HepG2 (cell line): ENCODE data around the gene DHRS4L2. TPM values are rescaled to one million over a fixed set of nuclear protein-coding genes. Genes with fewer than 3 reads are reported as not detected.

Experiments used
- ATF2 ChIP-seq: sonication (generic); formaldehyde crosslinking; IDR thresholded peaks from 2 replicates; pipeline ENCODE4 v1.4.0; 2020; ENCODE audit warnings: missing genetic modification reagents
- DNMT3B ChIP-seq: conservative IDR thresholded peaks from 2 replicates; pipeline ENCODE4 v1.6.1; 2016; ENCODE audit warnings: missing biosample characterization, control low read depth
- ETV5 ChIP-seq: IDR thresholded peaks from 2 replicates; pipeline ENCODE4 v1.6.1; 2018; ENCODE audit warnings: missing biosample characterization, missing genetic modification reagents, inconsistent platforms, borderline replicate concordance
- GFI1 ChIP-seq: sonication (generic); formaldehyde crosslinking; IDR thresholded peaks from 2 replicates; pipeline ENCODE4 v1.5.0; 2020; ENCODE audit warnings: missing genetic modification reagents, mild to moderate bottlenecking, borderline replicate concordance
- KDM1A ChIP-seq: IDR thresholded peaks from 2 replicates; pipeline ENCODE4 v1.6.1; 2016; ENCODE audit warnings: missing compliant biosample characterization
- KDM2A ChIP-seq: sonication (generic); formaldehyde crosslinking; IDR thresholded peaks from 2 replicates; pipeline ENCODE4 v1.4.0; 2020; ENCODE audit warnings: low read depth, missing genetic modification reagents, borderline replicate concordance
- KLF15 ChIP-seq: sonication (generic); formaldehyde crosslinking; IDR thresholded peaks from 2 replicates; pipeline ENCODE4 v1.8.1; 2023; ENCODE audit warnings: borderline replicate concordance, mild to moderate bottlenecking, inconsistent platforms, missing genetic modification reagents, mixed read lengths
- LCORL ChIP-seq, 2 experiments: fragments of 450-650 bp in 1 of 2; sonication (generic) in 1 of 2; formaldehyde crosslinking in 1 of 2; IDR thresholded peaks; 2 replicates each; pipeline versions ENCODE4 v1.5.0 to v1.6.1; 2017 to 2020; ENCODE audit warnings: antibody characterized with exemption in 1 of 2, missing genetic modification reagents in 1 of 2
- MAFK ChIP-seq, 2 experiments: IDR thresholded peaks in 1 of 2; conservative IDR thresholded peaks in 1 of 2; 2 replicates each; pipeline ENCODE4 v1.6.1; 2011; ENCODE audit warnings: improper control_type of control experiment in 2 of 2, low read length in 2 of 2
- MIER2 ChIP-seq: IDR thresholded peaks from 2 replicates; pipeline ENCODE4 v1.6.1; 2016; ENCODE audit warnings: missing biosample characterization, missing genetic modification reagents
- NCOA1 ChIP-seq: sonication (generic); formaldehyde crosslinking; IDR thresholded peaks from 2 replicates; pipeline ENCODE4 v1.9.0; 2021; ENCODE audit warnings: missing genetic modification reagents
- NR1H2 ChIP-seq: sonication (generic); formaldehyde crosslinking; IDR thresholded peaks from 2 replicates; pipeline ENCODE4 v1.8.1; 2022; ENCODE audit warnings: low read depth, missing genetic modification reagents, borderline replicate concordance
- NRL ChIP-seq: sonication (generic); formaldehyde crosslinking; IDR thresholded peaks from 2 replicates; pipeline ENCODE4 v1.5.0; 2020; ENCODE audit warnings: missing genetic modification reagents, mild to moderate bottlenecking, moderate library complexity, borderline replicate concordance
- ONECUT2 ChIP-seq: sonication (generic); formaldehyde crosslinking; IDR thresholded peaks from 2 replicates; pipeline ENCODE4 v1.4.0; 2020; ENCODE audit warnings: missing genetic modification reagents
- PATZ1 ChIP-seq: sonication (generic); formaldehyde crosslinking; IDR thresholded peaks from 2 replicates; pipeline ENCODE4 v1.4.0; 2020; ENCODE audit warnings: missing genetic modification reagents
- PRMT3 ChIP-seq: sonication (generic); formaldehyde crosslinking; IDR thresholded peaks from 2 replicates; pipeline ENCODE4 v1.8.1; 2022; ENCODE audit warnings: low read depth, mild to moderate bottlenecking, moderate library complexity, missing genetic modification reagents, borderline replicate concordance
- RBAK ChIP-seq: sonication (generic); formaldehyde crosslinking; IDR thresholded peaks from 2 replicates; pipeline ENCODE4 v1.5.1; 2020; ENCODE audit warnings: mild to moderate bottlenecking, missing genetic modification reagents
- SOX5 ChIP-seq: IDR thresholded peaks from 2 replicates; pipeline ENCODE4 v1.6.1; 2016; ENCODE audit warnings: borderline replicate concordance
- TBX3 ChIP-seq: fragments of 450-650 bp; IDR thresholded peaks from 2 replicates; pipeline ENCODE4 v1.6.1; 2017; ENCODE audit warnings: antibody characterized with exemption, mild to moderate bottlenecking, inconsistent platforms, borderline replicate concordance
- TGIF2 ChIP-seq: IDR thresholded peaks from 2 replicates; pipeline ENCODE4 v1.6.1; 2016; ENCODE audit warnings: control low read depth, missing compliant biosample characterization
- TSC22D2 ChIP-seq: sonication (generic); formaldehyde crosslinking; IDR thresholded peaks from 2 replicates; pipeline ENCODE4 v1.5.1; 2020; ENCODE audit warnings: missing genetic modification reagents, mild to moderate bottlenecking, borderline replicate concordance
- ZFP1 ChIP-seq: IDR thresholded peaks from 2 replicates; pipeline ENCODE4 v1.6.1; 2016
- ZIK1 ChIP-seq: sonication (generic); formaldehyde crosslinking; IDR thresholded peaks from 2 replicates; pipeline ENCODE4 v1.5.0; 2020; ENCODE audit warnings: mild to moderate bottlenecking, low read depth, missing genetic modification reagents, borderline replicate concordance
- ZNF225 ChIP-seq: sonication (generic); formaldehyde crosslinking; IDR thresholded peaks from 2 replicates; pipeline ENCODE4 v1.4.0; 2020; ENCODE audit warnings: mild to moderate bottlenecking, missing genetic modification reagents
- ZNF275 ChIP-seq: sonication (generic); formaldehyde crosslinking; IDR thresholded peaks from 2 replicates; pipeline ENCODE4 v1.8.0; 2022; ENCODE audit warnings: missing genetic modification reagents, mild to moderate bottlenecking, inconsistent platforms, borderline replicate concordance
- ZNF451 ChIP-seq: sonication (generic); formaldehyde crosslinking; IDR thresholded peaks from 2 replicates; pipeline ENCODE4 v1.5.0; 2020; ENCODE audit warnings: mild to moderate bottlenecking, missing genetic modification reagents
- polyA plus RNA-seq, 8 experiments: library from polyadenylated mRNA; depleted of rRNA in 3 of 8; stranded (reverse) in 7 of 8; unstranded in 1 of 8; fragments of >200 nt; fragmentation: Illumina TruSeq in 4 of 8; extraction: Trizol in 4 of 8; gene quantifications; 2 replicates each; pipeline versions ENCODE4 v1.2.1 to v1.2.3, GENCODE V29; 2011 to 2016; ENCODE audit warnings: low read depth in 4 of 8, missing spikeins in 1 of 8, mixed read lengths in 1 of 8; ENCODE audit not compliant: insufficient read depth in 1 of 8
- total RNA-seq, 5 experiments: library from RNA; depleted of rRNA; stranded (reverse); fragments of >200 nt; fragmentation: Illumina TruSeq; extraction: Trizol; gene quantifications; 2 replicates each; pipeline ENCODE4 v1.2.3, GENCODE V29; 2016; ENCODE audit warnings: low read depth in 1 of 5

DHRS4L2 gene
- total and polyA plus RNA-seq, 2 of the 13 experiments (the other 11 are each of a cell fraction or from before 2014, with no cell fraction given), result 24.7 to 38.2 TPM

- TF ChIP-seq ATF2 (CRISPR knock-in tag), result 0 out of 2 replicates have a peak, but pooled peaks have one; percentile 59
- TF ChIP-seq TBX3, result 0 out of 2 replicates have a peak, but pooled peaks have one; percentile 4
- no peak for TF ChIP-seq ZIK1 (CRISPR knock-in tag)
- no peak for TF ChIP-seq RBAK (CRISPR knock-in tag)
- peak; percentile 57; the same call in 1 of the 2 replicates for TF ChIP-seq ETV5 (CRISPR knock-in tag)
- TF ChIP-seq TGIF2, result no peak
- no peak for TF ChIP-seq KDM1A (CRISPR knock-in tag)
- TF ChIP-seq ZNF225 (CRISPR knock-in tag), result no peak
- no peak for TF ChIP-seq KLF15 (CRISPR knock-in tag)
- no peak for TF ChIP-seq NRL (CRISPR knock-in tag)
- TF ChIP-seq NR1H2 (CRISPR knock-in tag), result no peak
- TF ChIP-seq TSC22D2, result peak; percentile 91; the same call in 1 of the 2 replicates
- no peak for TF ChIP-seq ZNF451 (CRISPR knock-in tag)
- TF ChIP-seq ONECUT2, result peak; percentile 60
- no peak for TF ChIP-seq GFI1 (CRISPR knock-in tag)
- TF ChIP-seq DNMT3B (CRISPR knock-in tag), result no peak; the same call in 1 of the 2 replicates
- TF ChIP-seq NCOA1 (CRISPR knock-in tag), result no peak
- peak; percentile 82 for TF ChIP-seq KDM2A (CRISPR knock-in tag)
- TF ChIP-seq MAFK (conservative IDR thresholded peaks at IDR 0.05 in 1 of 2, IDR thresholded peaks at IDR 0.05 in 1 of 2; ENCODE audit: low read length in 2 of 2), result no peak
- TF ChIP-seq LCORL (IDR thresholded peaks at IDR 0.05), result no peak
- TF ChIP-seq LCORL (CRISPR knock-in tag; IDR thresholded peaks at IDR 0.05), result peak; percentile 88
- TF ChIP-seq PATZ1 (CRISPR knock-in tag), result no peak
- no peak for TF ChIP-seq PRMT3 (CRISPR knock-in tag)
- peak; percentile 87 for TF ChIP-seq ZFP1 (CRISPR knock-in tag)
- TF ChIP-seq SOX5 (CRISPR knock-in tag), result peak; percentile 46; the same call in 1 of the 2 replicates
- TF ChIP-seq MIER2 (CRISPR knock-in tag), result peak; percentile 85; the same call in 1 of the 2 replicates
- peak; percentile 58; the same call in 1 of the 2 replicates for TF ChIP-seq ZNF275 (CRISPR knock-in tag)
Measured at GRCh38 chr14:24013654-24014514, 25.2 kb downstream of the DHRS4L2 start (continued).
